BLaER1 treated with 17β-estradiol and CSF1 and Interleukin-3, amounts not matched to agents 10 nM and 100 nM (cell line): ENCODE data around the gene TMEM237.

Experiments
- H3K27ac ChIP-seq, 11 experiments: shearing (Covaris generic); formaldehyde crosslinking; 2 replicates each; pipeline ENCODE4 v1.8.1; 2022
- H3K27me3 ChIP-seq, 11 experiments: shearing (Covaris generic); formaldehyde crosslinking; 2 replicates each; pipeline ENCODE4 v1.8.1; 2022
- H3K36me3 ChIP-seq, 11 experiments: shearing (Covaris generic); formaldehyde crosslinking; 2 replicates each; pipeline ENCODE4 v1.8.1; 2022
- H3K4me1 ChIP-seq, 10 experiments: shearing (Covaris generic); formaldehyde crosslinking; 2 replicates each; pipeline ENCODE4 v1.8.1; 2022
- H3K4me2 ChIP-seq, 11 experiments: shearing (Covaris generic); formaldehyde crosslinking; 2 replicates each; pipeline ENCODE4 v1.8.1; 2022
- H3K4me3 ChIP-seq, 10 experiments: shearing (Covaris generic); formaldehyde crosslinking; 2 replicates each; pipeline ENCODE4 v1.8.1; 2022
- H3K9ac ChIP-seq, 11 experiments: shearing (Covaris generic); formaldehyde crosslinking; 2 replicates each; pipeline ENCODE4 v1.8.1; 2022
- H3K9me3 ChIP-seq, 11 experiments: shearing (Covaris generic); formaldehyde crosslinking; replicated peaks in 1 of 11; 2 replicates each; pipeline ENCODE4 v1.8.1; 2022
- H4K20me1 ChIP-seq, 11 experiments: shearing (Covaris generic); formaldehyde crosslinking; 2 replicates each; pipeline ENCODE4 v1.8.1; 2022
- Cebpa-rat ChIP-seq, 11 experiments: shearing (Covaris generic); IDR thresholded peaks; 2 replicates each; pipeline ENCODE4 v1.8.1; 2022

The TMEM237 gene

GRCh38 chr2:201669865-201670264, 26.6 kb upstream of the TMEM237 start:
- H3K4me2 ChIP-seq: no peak overlapping the region
- no peak overlapping the region for H3K9ac ChIP-seq
- no peaks in the 10 kb centered on the region for H3K4me1 ChIP-seq
- no peak overlapping the region for H3K4me3 ChIP-seq
- H3K27ac ChIP-seq: no peak overlapping the region
- no peaks in the 10 kb centered on the region for H3K36me3 ChIP-seq
- H3K27me3 ChIP-seq: no peaks in the 10 kb centered on the region
- no peaks in the 10 kb centered on the region for H4K20me1 ChIP-seq
- no peak for TF ChIP-seq Cebpa-rat (IDR thresholded peaks at IDR 0.05)
- H3K9me3 ChIP-seq: peaks cover 0 to 11% (median 8%) of the 10 kb centered on the region in 11 experiments; a peak in 8 of 22 replicates

- Histone ChIP-seq H3K9ac (no peak overlapping the region), H3K9me3 (peaks cover 0 to 11% (median 8%) of the 10 kb centered on the region in 11 experiments; a peak in 8 of 22 replicates), H3K4me2 (no peak overlapping the region), H3K4me3 (no peak overlapping the region), H3K36me3 (no peaks in the 10 kb centered on the region), H4K20me1 (no peaks in the 10 kb centered on the region), H3K27me3 (no peaks in the 10 kb centered on the region), H3K4me1 (no peaks in the 10 kb centered on the region), H3K27ac (no peak overlapping the region)
- TF ChIP-seq Cebpa-rat (IDR thresholded peaks at IDR 0.05): no peak
These were observed 25.2 kb upstream of the TMEM237 start for GRCh38 chr2:201668402-201668910.

- Histone ChIP-seq H3K27ac (no peak overlapping the region), H3K4me2 (no peak overlapping the region), H3K27me3 (no peaks in the 10 kb centered on the region), H3K36me3 (no peaks in the 10 kb centered on the region), H4K20me1 (no peaks in the 10 kb centered on the region), H3K4me3 (no peak overlapping the region), H3K4me1 (peaks cover 0 to 14% (median 0%) of the 10 kb centered on the region in 10 experiments; a peak in 4 of 20 replicates), H3K9ac (no peak overlapping the region), H3K9me3 (no peaks in the 10 kb centered on the region)
- no peak for TF ChIP-seq Cebpa-rat (IDR thresholded peaks at IDR 0.05)
These were observed 21.0 kb upstream of the TMEM237 start for GRCh38 chr2:201664334-201664733.

GRCh38 chr2:201661366-201661765, 18.1 kb upstream of the TMEM237 start:
- Histone ChIP-seq H3K4me1 (peaks cover 0 to 14% (median 4%) of the 10 kb centered on the region in 10 experiments; a peak in 5 of 20 replicates), H3K27ac (no peak overlapping the region), H3K4me3 (no peak overlapping the region), H3K27me3 (no peaks in the 10 kb centered on the region), H3K4me2 (peak overlapping the region in 1 of 11 experiments; percentile 9; a peak in 3 of 22 replicates), H3K9me3 (no peaks in the 10 kb centered on the region), H3K9ac (no peak overlapping the region), H3K36me3 (no peaks in the 10 kb centered on the region), H4K20me1 (no peaks in the 10 kb centered on the region)
- TF ChIP-seq Cebpa-rat (IDR thresholded peaks at IDR 0.05): 0 out of 22 replicates have a peak, but pooled peaks of 1 of the 11 experiments have one; percentile 39

GRCh38 chr2:201660293-201660895, 17.1 kb upstream of the TMEM237 start:
- Histone ChIP-seq H3K27me3 (no peaks in the 10 kb centered on the region), H3K9ac (no peak overlapping the region), H3K27ac (no peak overlapping the region), H3K9me3 (no peaks in the 10 kb centered on the region), H3K4me2 (no peak overlapping the region), H4K20me1 (no peaks in the 10 kb centered on the region), H3K36me3 (no peaks in the 10 kb centered on the region), H3K4me1 (peaks cover 0 to 14% (median 4%) of the 10 kb centered on the region in 10 experiments; a peak in 6 of 20 replicates), H3K4me3 (no peak overlapping the region)
- no peak for TF ChIP-seq Cebpa-rat (IDR thresholded peaks at IDR 0.05)

- Histone ChIP-seq H3K9ac (no peak overlapping the region), H3K36me3 (no peaks in the 10 kb centered on the region), H3K4me3 (no peak overlapping the region), H3K9me3 (no peaks in the 10 kb centered on the region), H3K27me3 (no peaks in the 10 kb centered on the region), H4K20me1 (no peaks in the 10 kb centered on the region), H3K4me1 (peaks cover 0 to 33% (median 9%) of the 10 kb centered on the region in 10 experiments; a peak in 11 of 20 replicates), H3K27ac (no peak overlapping the region), H3K4me2 (no peak overlapping the region)
- TF ChIP-seq Cebpa-rat (IDR thresholded peaks at IDR 0.05): no peak
These were observed 13.4 kb upstream of the TMEM237 start for GRCh38 chr2:201656740-201657139.

GRCh38 chr2:201656102-201656501, 12.8 kb upstream of the TMEM237 start:
- no peak for TF ChIP-seq Cebpa-rat (IDR thresholded peaks at IDR 0.05)
- H3K9me3 ChIP-seq: no peaks in the 10 kb centered on the region
- no peaks in the 10 kb centered on the region for H4K20me1 ChIP-seq
- no peak overlapping the region for H3K4me3 ChIP-seq
- no peak overlapping the region for H3K9ac ChIP-seq
- H3K27me3 ChIP-seq: no peaks in the 10 kb centered on the region
- peaks cover 0 to 27% (median 7%) of the 10 kb centered on the region in 10 experiments; a peak in 11 of 20 replicates for H3K4me1 ChIP-seq
- H3K4me2 ChIP-seq: no peak overlapping the region
- H3K36me3 ChIP-seq: no peaks in the 10 kb centered on the region
- no peak overlapping the region for H3K27ac ChIP-seq

- peak overlapping the region in 3 of 11 experiments; percentile 14 to 46 (median 31); a peak in 3 of 22 replicates for H3K4me2 ChIP-seq
- peaks cover 0 to 25% (median 7%) of the 10 kb centered on the region in 10 experiments; a peak in 11 of 20 replicates for H3K4me1 ChIP-seq
- no peaks in the 10 kb centered on the region for H3K9me3 ChIP-seq
- no peak overlapping the region for H3K4me3 ChIP-seq
- no peaks in the 10 kb centered on the region for H3K27me3 ChIP-seq
- H4K20me1 ChIP-seq: no peaks in the 10 kb centered on the region
- H3K27ac ChIP-seq: no peak overlapping the region
- H3K36me3 ChIP-seq: no peaks in the 10 kb centered on the region
- TF ChIP-seq Cebpa-rat (IDR thresholded peaks at IDR 0.05): no peak
- H3K9ac ChIP-seq: no peak overlapping the region
These were observed 11.5 kb upstream of the TMEM237 start for GRCh38 chr2:201654616-201655384.

GRCh38 chr2:201653221-201653620, 9.9 kb upstream of the TMEM237 start:
- peaks cover 0 to 25% (median 7%) of the 10 kb centered on the region in 10 experiments; a peak in 11 of 20 replicates for H3K4me1 ChIP-seq
- no peaks in the 10 kb centered on the region for H3K36me3 ChIP-seq
- no peak overlapping the region for H3K4me3 ChIP-seq
- no peaks in the 10 kb centered on the region for H4K20me1 ChIP-seq
- H3K27me3 ChIP-seq: no peaks in the 10 kb centered on the region
- no peaks in the 10 kb centered on the region for H3K9me3 ChIP-seq
- TF ChIP-seq Cebpa-rat (IDR thresholded peaks at IDR 0.05): no peak
- H3K27ac ChIP-seq: no peak overlapping the region
- H3K4me2 ChIP-seq: peak overlapping the region in 3 of 11 experiments; percentile 1 to 63 (median 37); a peak in 4 of 22 replicates
- no peak overlapping the region for H3K9ac ChIP-seq
